Spleen (tissue), 7 donors: ENCODE data around the gene RGS6.

Experiments
- CTCF ChIP-seq, 11 experiments: fragments of 200-600 bp in 7 of 11; fragments of 450-650 bp in 4 of 11; sonication (generic) in 4 of 11; IDR thresholded peaks in 8 of 11; conservative IDR thresholded peaks in 3 of 11; 1 replicate in 7 of 11; 2 replicates in 4 of 11; pipeline versions ENCODE4 v1.4.0 to v1.8.0; 2016 to 2021; ENCODE audit warnings: antibody characterized with exemption in 11 of 11, inconsistent platforms in 4 of 11, mild to moderate bottlenecking in 1 of 11
- POLR2A ChIP-seq, 3 donors: fragments of 450-650 bp; IDR thresholded peaks; one replicate each; pipeline ENCODE4 v1.5.1; 2017; ENCODE audit warnings: antibody characterized with exemption in 3 of 3, mild to moderate bottlenecking in 1 of 3
- donor health status: DM: no; HTN: no; CAD: no; lungs with moderate emphysema.
- donor health status: DM: no; HTN: no; CAD: no.
- donor health status: DM: no; HTN: no; CAD: no.

GRCh38 chr14:72060917-72061316 lies 128.7 kb downstream of the RGS6 start:
- TF ChIP-seq CTCF (IDR thresholded peaks at IDR 0.05 in 8 of 11, conservative IDR thresholded peaks at IDR 0.05 in 3 of 11) (no peak), POLR2A (IDR thresholded peaks at IDR 0.05) (no peak)
